ENCODE measurements around the gene SH3PXD2A.

DNA sequence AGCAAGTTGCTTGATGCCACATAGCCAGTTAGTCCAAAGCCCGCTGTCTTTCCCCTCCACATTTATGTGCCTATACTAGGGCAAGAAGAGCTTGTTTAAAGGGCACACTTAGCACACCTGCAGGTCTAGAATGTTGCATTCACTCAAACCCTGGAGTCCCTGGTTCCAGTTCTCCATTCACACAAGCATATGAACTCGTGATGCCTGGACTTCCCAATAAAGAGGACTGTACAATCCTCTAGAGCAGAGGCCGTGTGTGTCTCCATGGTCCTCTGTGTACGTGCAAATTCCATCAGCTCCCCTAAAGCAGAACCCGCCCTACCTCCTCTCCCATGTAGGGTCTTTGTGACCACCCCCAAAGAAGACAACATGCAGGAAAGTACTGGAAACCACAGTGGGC, 3.0 kb upstream of the SH3PXD2A start:
- TF ChIP-seq POLR2A (IDR thresholded peaks at IDR 0.05) (no peak), POLR2AphosphoS5 (IDR thresholded peaks at IDR 0.05; ENCODE audit: insufficient read depth in 1 of 2, low read depth in 1 of 2) (no peak)
- TF ChIP-seq, protein P1, sequence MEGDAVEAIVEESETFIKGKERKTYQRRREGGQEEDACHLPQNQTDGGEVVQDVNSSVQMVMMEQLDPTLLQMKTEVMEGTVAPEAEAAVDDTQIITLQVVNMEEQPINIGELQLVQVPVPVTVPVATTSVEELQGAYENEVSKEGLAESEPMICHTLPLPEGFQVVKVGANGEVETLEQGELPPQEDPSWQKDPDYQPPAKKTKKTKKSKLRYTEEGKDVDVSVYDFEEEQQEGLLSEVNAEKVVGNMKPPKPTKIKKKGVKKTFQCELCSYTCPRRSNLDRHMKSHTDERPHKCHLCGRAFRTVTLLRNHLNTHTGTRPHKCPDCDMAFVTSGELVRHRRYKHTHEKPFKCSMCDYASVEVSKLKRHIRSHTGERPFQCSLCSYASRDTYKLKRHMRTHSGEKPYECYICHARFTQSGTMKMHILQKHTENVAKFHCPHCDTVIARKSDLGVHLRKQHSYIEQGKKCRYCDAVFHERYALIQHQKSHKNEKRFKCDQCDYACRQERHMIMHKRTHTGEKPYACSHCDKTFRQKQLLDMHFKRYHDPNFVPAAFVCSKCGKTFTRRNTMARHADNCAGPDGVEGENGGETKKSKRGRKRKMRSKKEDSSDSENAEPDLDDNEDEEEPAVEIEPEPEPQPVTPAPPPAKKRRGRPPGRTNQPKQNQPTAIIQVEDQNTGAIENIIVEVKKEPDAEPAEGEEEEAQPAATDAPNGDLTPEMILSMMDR (IDR thresholded peaks at IDR 0.05): no peak
